ENCODE data around the gene MMD. TPM values are rescaled to one million over a fixed set of nuclear protein-coding genes. Genes with fewer than 3 reads are reported as not detected.
A peak's percentile ranks its signal among the peaks of the same experiment; 100 is the strongest.
"Not testable (repeated sequence)": the region's sequence is repeated elsewhere in the genome, so short reads cannot be mapped to it uniquely, and the experiment has no call there.

The MMD gene
- total RNA-seq, 2 donors from 2014 or later, result 11.6 to 13.9 TPM

GRCh38 chr17:55446004-55446403 lies 24.4 kb upstream of the MMD start:
- ATAC-seq; intact Hi-C loops (cut with DNase I, micrococcal nuclease): not testable (repeated sequence)

GRCh38 chr17:55444471-55445441 lies 23.1 kb upstream of the MMD start:
- ATAC-seq, result peak; percentile 71
- intact Hi-C loops (cut with DNase I, micrococcal nuclease), result no loop called here
- no peak for DNase-seq

More at GRCh38 chr17:55446004-55446403, 24.4 kb upstream of the MMD start:
- not testable (repeated sequence) for DNase-seq

GRCh38 chr17:55443904-55444303 lies 22.3 kb upstream of the MMD start:
- no peak for ATAC-seq
- no peak for DNase-seq
- intact Hi-C loops (cut with DNase I, micrococcal nuclease), result no loop called here

GRCh38 chr17:55442953-55443683 lies 21.5 kb upstream of the MMD start:
- no peak for DNase-seq
- no peak for ATAC-seq
- intact Hi-C loops (cut with DNase I, micrococcal nuclease), result no loop called here

GRCh38 chr17:55442462-55442861 lies 20.8 kb upstream of the MMD start:
- DNase-seq, result no peak
- intact Hi-C loops (cut with DNase I, micrococcal nuclease), result no loop called here
- ATAC-seq, result no peak

- ATAC-seq (no peak), DNase-seq (no peak)
- intact Hi-C loops (cut with DNase I, micrococcal nuclease), result no loop called here
These were observed 19.9 kb upstream of the MMD start for GRCh38 chr17:55441544-55441943.

- intact Hi-C loops (cut with DNase I, micrococcal nuclease), result no loop called here
- no peak for DNase-seq
- no peak for ATAC-seq
These were observed 18.8 kb upstream of the MMD start for GRCh38 chr17:55440391-55440790.

- intact Hi-C loops (cut with DNase I, micrococcal nuclease), result no loop called here
- ATAC-seq (no peak), DNase-seq (no peak)
These were observed 15.5 kb upstream of the MMD start for GRCh38 chr17:55437159-55437605.

- intact Hi-C loops (cut with DNase I, micrococcal nuclease), result no loop called here
- ATAC-seq (no peak), DNase-seq (no peak)
These were observed 14.9 kb upstream of the MMD start for GRCh38 chr17:55436224-55437158.

GRCh38 chr17:55435408-55435807 lies 13.8 kb upstream of the MMD start:
- DNase-seq, result no peak
- intact Hi-C loops (cut with DNase I, micrococcal nuclease), result no loop called here
- no peak for ATAC-seq

- DNase-seq (no peak), ATAC-seq (no peak)
- intact Hi-C loops (cut with DNase I, micrococcal nuclease), result no loop called here
These were observed 13.1 kb upstream of the MMD start for GRCh38 chr17:55434721-55435120.

GRCh38 chr17:55433629-55434422 lies 12.2 kb upstream of the MMD start:
- ATAC-seq (peak; percentile 89), DNase-seq (peak in 1 of 2 donors; percentile 68)
- intact Hi-C loops (cut with DNase I, micrococcal nuclease), result no loop called here

- DNase-seq, result no peak
- intact Hi-C loops (cut with DNase I, micrococcal nuclease), result no loop called here
These were observed 11.5 kb upstream of the MMD start for GRCh38 chr17:55433029-55433628.

GRCh38 chr17:55432358-55433028 lies 10.9 kb upstream of the MMD start:
- ATAC-seq, result no peak
- no peak for DNase-seq
- intact Hi-C loops (cut with DNase I, micrococcal nuclease), result no loop called here

More at GRCh38 chr17:55433029-55433628, 11.5 kb upstream of the MMD start:
- ATAC-seq, result peak; percentile 76

- ATAC-seq; intact Hi-C loops (cut with DNase I, micrococcal nuclease); DNase-seq: not testable (repeated sequence)
These were observed 10.3 kb upstream of the MMD start for GRCh38 chr17:55431914-55432313.

GRCh38 chr17:55430541-55431288 lies 9.1 kb upstream of the MMD start:
- ATAC-seq, result peak; percentile 36
- intact Hi-C loops (cut with DNase I, micrococcal nuclease), result no loop called here
- DNase-seq, result no peak

GRCh38 chr17:55427587-55427882 lies 5.9 kb upstream of the MMD start:
- intact Hi-C loops (cut with DNase I, micrococcal nuclease), result no loop called here
- ATAC-seq (no peak), DNase-seq (no peak)

Measured in left colon (tissue), 2 donors.